Measurements from ENCODE around the gene SIL1. TPM values are rescaled to one million over a fixed set of nuclear protein-coding genes. Genes with fewer than 3 reads are reported as not detected.

SIL1 gene
- total RNA-seq, 1 experiment from 2014 or later, result 10.7 TPM

DNA sequence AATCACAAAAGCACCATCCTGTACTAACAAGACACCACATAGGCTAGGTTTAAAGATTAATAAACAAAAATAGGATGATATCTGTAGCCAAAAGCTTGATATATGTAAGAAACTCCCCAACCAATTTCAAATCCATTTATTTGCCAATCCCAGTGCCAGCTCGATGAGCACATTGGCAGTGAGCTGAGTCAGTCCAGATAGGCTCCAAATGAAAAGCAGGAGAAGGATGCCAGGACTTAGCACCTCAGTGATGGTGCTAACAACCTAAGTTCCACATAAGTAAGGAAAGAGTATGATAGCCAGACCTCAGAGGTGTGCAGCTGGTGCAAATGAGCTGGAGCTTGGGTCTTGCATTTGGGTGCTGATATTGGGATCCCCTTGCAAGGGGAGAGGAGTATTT, 158.1 kb downstream of the SIL1 start:
- ChIA-PET CTCF (interaction anchor here (1.1 to 1.3 kb wide), 2 partner anchors 54 to 222 kb away, joined by 4 to 5 read pairs; no protein-coding TSS in a partner anchor), POLR2A (no interaction called here)
- Mint-ChIP-seq H3K27me3 (ENCODE audit: low read depth) (no peaks in the 10 kb centered on the region), H3K27ac (no peak overlapping the region), H3K36me3 (no peaks in the 10 kb centered on the region), H3K9me3 (peaks cover 6% of the 10 kb centered on the region), H3K4me1 (no peaks in the 10 kb centered on the region), H3K4me3 (no peak overlapping the region)
- ATAC-seq (no peak), DNase-seq (ENCODE audit: low spot score) (no peak)
- TF ChIP-seq RELA (CRISPR knock-in tag; IDR thresholded peaks at IDR 0.05; ENCODE audit: borderline replicate concordance) (no peak), ZNF138 (CRISPR knock-in tag; conservative IDR thresholded peaks at IDR 0.05) (no peak), GTF2I (CRISPR knock-in tag; conservative IDR thresholded peaks at IDR 0.05) (no peak), IRF2 (CRISPR knock-in tag; IDR thresholded peaks at IDR 0.05; ENCODE audit: borderline replicate concordance, low read depth) (no peak), NFATC4 (CRISPR knock-in tag; IDR thresholded peaks at IDR 0.05) (no peak)
- TF ChIP-seq, protein P1, sequence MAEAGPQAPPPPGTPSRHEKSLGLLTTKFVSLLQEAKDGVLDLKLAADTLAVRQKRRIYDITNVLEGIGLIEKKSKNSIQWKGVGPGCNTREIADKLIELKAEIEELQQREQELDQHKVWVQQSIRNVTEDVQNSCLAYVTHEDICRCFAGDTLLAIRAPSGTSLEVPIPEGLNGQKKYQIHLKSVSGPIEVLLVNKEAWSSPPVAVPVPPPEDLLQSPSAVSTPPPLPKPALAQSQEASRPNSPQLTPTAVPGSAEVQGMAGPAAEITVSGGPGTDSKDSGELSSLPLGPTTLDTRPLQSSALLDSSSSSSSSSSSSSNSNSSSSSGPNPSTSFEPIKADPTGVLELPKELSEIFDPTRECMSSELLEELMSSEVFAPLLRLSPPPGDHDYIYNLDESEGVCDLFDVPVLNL (CRISPR knock-in tag; IDR thresholded peaks at IDR 0.05; ENCODE audit: borderline replicate concordance, low read depth), result no peak

DNA sequence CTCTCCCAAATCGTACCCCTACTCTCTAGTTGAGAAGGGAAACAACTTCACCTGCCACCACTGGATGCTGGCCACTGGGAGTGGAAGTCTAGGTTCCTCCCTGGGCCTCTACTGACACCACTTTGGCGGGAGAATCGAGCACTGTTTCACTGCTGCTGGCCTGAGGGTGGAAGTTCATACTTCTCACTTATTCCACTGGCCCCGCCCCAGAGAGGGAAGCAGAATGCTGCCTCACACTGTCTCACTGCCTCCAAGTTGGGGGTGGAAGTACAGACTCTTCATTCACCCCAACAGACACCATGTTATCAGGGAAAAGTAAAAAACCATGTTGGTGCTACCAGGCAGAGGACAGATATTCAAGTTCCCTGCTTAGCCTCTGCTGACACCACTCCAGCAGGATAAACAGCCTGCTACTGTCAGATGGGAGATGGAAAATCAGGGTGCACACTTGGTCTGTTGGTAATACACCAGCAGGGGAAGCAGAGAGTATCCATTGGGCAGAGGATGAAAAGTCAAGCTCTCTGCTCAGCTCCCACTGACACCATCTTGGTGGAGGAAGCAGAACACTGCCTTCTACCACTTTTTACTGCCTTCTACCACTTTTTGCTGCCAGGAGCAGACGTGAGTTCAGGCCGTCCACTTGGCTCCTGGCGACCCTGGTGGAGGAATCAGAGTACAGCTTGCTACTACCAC, 159.4 kb downstream of the SIL1 start:
- CTCF ChIA-PET, result interaction anchor here (0.6 to 1.5 kb wide), 18 partner anchors 9 to 389 kb away, joined by 3 to 12 read pairs (median 3); no protein-coding TSS in a partner anchor
- peak; percentile 94 for ATAC-seq
- H3K36me3 Mint-ChIP-seq, result no peaks in the 10 kb centered on the region

GRCh38 chr5:139037732-139038131, 160.4 kb downstream of the SIL1 start:
- peaks cover 6% of the 10 kb centered on the region for H3K9me3 Mint-ChIP-seq
- H3K4me3 Mint-ChIP-seq, result no peak overlapping the region
- H3K27ac Mint-ChIP-seq, result no peak overlapping the region
- ChIA-PET CTCF (interaction anchor here (1.5 kb wide), 1 partner anchor 60 kb away, joined by 6 read pairs; no protein-coding TSS in a partner anchor), POLR2A (no interaction called here)
- H3K27me3 Mint-ChIP-seq (ENCODE audit: low read depth), result no peaks in the 10 kb centered on the region
- H3K36me3 Mint-ChIP-seq, result no peaks in the 10 kb centered on the region
- no peaks in the 10 kb centered on the region for H3K4me1 Mint-ChIP-seq
- ATAC-seq, result no peak
- DNase-seq (ENCODE audit: low spot score), result no peak
- TF ChIP-seq ZNF281 (CRISPR knock-in tag; IDR thresholded peaks at IDR 0.05) (no peak), ZNF121 (CRISPR knock-in tag; IDR thresholded peaks at IDR 0.05) (no peak), GABPB1 (CRISPR knock-in tag; IDR thresholded peaks at IDR 0.05) (no peak), CREM (CRISPR knock-in tag; IDR thresholded peaks at IDR 0.05) (no peak), OVOL2 (CRISPR knock-in tag; IDR thresholded peaks at IDR 0.05; ENCODE audit: borderline replicate concordance) (no peak), GTF2I (CRISPR knock-in tag; conservative IDR thresholded peaks at IDR 0.05) (no peak)
- TF ChIP-seq, protein P2, sequence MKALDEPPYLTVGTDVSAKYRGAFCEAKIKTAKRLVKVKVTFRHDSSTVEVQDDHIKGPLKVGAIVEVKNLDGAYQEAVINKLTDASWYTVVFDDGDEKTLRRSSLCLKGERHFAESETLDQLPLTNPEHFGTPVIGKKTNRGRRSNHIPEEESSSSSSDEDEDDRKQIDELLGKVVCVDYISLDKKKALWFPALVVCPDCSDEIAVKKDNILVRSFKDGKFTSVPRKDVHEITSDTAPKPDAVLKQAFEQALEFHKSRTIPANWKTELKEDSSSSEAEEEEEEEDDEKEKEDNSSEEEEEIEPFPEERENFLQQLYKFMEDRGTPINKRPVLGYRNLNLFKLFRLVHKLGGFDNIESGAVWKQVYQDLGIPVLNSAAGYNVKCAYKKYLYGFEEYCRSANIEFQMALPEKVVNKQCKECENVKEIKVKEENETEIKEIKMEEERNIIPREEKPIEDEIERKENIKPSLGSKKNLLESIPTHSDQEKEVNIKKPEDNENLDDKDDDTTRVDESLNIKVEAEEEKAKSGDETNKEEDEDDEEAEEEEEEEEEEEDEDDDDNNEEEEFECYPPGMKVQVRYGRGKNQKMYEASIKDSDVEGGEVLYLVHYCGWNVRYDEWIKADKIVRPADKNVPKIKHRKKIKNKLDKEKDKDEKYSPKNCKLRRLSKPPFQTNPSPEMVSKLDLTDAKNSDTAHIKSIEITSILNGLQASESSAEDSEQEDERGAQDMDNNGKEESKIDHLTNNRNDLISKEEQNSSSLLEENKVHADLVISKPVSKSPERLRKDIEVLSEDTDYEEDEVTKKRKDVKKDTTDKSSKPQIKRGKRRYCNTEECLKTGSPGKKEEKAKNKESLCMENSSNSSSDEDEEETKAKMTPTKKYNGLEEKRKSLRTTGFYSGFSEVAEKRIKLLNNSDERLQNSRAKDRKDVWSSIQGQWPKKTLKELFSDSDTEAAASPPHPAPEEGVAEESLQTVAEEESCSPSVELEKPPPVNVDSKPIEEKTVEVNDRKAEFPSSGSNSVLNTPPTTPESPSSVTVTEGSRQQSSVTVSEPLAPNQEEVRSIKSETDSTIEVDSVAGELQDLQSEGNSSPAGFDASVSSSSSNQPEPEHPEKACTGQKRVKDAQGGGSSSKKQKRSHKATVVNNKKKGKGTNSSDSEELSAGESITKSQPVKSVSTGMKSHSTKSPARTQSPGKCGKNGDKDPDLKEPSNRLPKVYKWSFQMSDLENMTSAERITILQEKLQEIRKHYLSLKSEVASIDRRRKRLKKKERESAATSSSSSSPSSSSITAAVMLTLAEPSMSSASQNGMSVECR (CRISPR knock-in tag; IDR thresholded peaks at IDR 0.05; ENCODE audit: borderline replicate concordance), result no peak
- TF ChIP-seq, protein P3, sequence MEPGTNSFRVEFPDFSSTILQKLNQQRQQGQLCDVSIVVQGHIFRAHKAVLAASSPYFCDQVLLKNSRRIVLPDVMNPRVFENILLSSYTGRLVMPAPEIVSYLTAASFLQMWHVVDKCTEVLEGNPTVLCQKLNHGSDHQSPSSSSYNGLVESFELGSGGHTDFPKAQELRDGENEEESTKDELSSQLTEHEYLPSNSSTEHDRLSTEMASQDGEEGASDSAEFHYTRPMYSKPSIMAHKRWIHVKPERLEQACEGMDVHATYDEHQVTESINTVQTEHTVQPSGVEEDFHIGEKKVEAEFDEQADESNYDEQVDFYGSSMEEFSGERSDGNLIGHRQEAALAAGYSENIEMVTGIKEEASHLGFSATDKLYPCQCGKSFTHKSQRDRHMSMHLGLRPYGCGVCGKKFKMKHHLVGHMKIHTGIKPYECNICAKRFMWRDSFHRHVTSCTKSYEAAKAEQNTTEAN (CRISPR knock-in tag; IDR thresholded peaks at IDR 0.05), result no peak

More for the DNA sequence above, 159.4 kb downstream of the SIL1 start:
- Mint-ChIP-seq H3K27me3 (ENCODE audit: low read depth) (no peaks in the 10 kb centered on the region), H3K9me3 (peaks cover 6% of the 10 kb centered on the region), H3K27ac (no peak overlapping the region), H3K4me1 (no peaks in the 10 kb centered on the region), H3K4me3 (no peak overlapping the region)
- POLR2A ChIA-PET, result interaction anchor here (0.6 kb wide), 1 partner anchor 29 kb away, joined by 3 read pairs; no protein-coding TSS in a partner anchor
- DNase-seq (ENCODE audit: low spot score), result no peak
- TF ChIP-seq CREM (CRISPR knock-in tag; IDR thresholded peaks at IDR 0.05) (0 out of 2 replicates have a peak, but pooled peaks have one; percentile 38), NR1H2 (CRISPR knock-in tag; IDR thresholded peaks at IDR 0.05) (no peak), CBFB (CRISPR knock-in tag; IDR thresholded peaks at IDR 0.05; ENCODE audit: low read depth) (no peak), CTCF (IDR thresholded peaks at IDR 0.05) (peak; percentile 44), GRHL2 (CRISPR knock-in tag; IDR thresholded peaks at IDR 0.05; ENCODE audit: insufficient replicate concordance, severe bottlenecking) (no peak), HMGA2 (CRISPR knock-in tag; IDR thresholded peaks at IDR 0.05) (no peak)

All from WTC11 (cell line).